Body of pancreas (tissue), 4 donors: ENCODE data around the gene GMDS. TPM values are rescaled to one million over a fixed set of nuclear protein-coding genes. Genes with fewer than 3 reads are reported as not detected.
A peak's percentile ranks its signal among the peaks of the same experiment; 100 is the strongest.

ENCODE experiments used
- ATAC-seq: fragments of 150-250 bp; one replicate; pipeline ENCODE4 v1.9.1; 2016
- DNase-seq, 4 donors: peaks; one replicate each; pipeline ENCODE4 v3.0.0-alpha.2; 2019
- H3K27ac ChIP-seq, 4 donors: fragments of 200-600 bp; sonication (generic); 1 replicate in 3 of 4; 2 replicates in 1 of 4; pipeline versions ENCODE4 v1.5.1 to v1.6.1; 2016 to 2019; ENCODE audit warnings: mild to moderate bottlenecking in 1 of 4, mixed read lengths in 1 of 4, moderate library complexity in 1 of 4
- H3K27me3 ChIP-seq, 2 donors: fragments of 200-600 bp; sonication (generic); one replicate each; pipeline ENCODE4 v1.6.0; 2016; ENCODE audit warnings: mild to moderate bottlenecking in 1 of 2
- H3K36me3 ChIP-seq, 2 donors: fragments of 200-600 bp; sonication (generic); replicated peaks in 1 of 2; 2 replicates each; pipeline ENCODE4 v1.5.1; 2016; ENCODE audit warnings: low read depth in 2 of 2; ENCODE audit not compliant: insufficient read depth in 1 of 2
- H3K4me1 ChIP-seq: fragments of 200-600 bp; sonication (generic); one replicate; pipeline ENCODE4 v1.6.0; 2016
- H3K4me3 ChIP-seq, 2 donors: fragments of 200-600 bp; sonication (generic); 1 replicate in 1 of 2; 2 replicates in 1 of 2; pipeline ENCODE4 v1.5.1; 2016 to 2019
- H3K9me3 ChIP-seq, 3 donors: fragments of 200-600 bp; sonication (generic); 1 replicate in 2 of 3; 2 replicates in 1 of 3; pipeline ENCODE4 v1.5.1; 2016
- POLR2A ChIP-seq, 3 donors: fragments of 450-650 bp; IDR thresholded peaks; one replicate each; pipeline ENCODE4 v1.6.1; 2016; ENCODE audit warnings: antibody characterized with exemption in 3 of 3, mild to moderate bottlenecking in 2 of 3
- WGBS, 2 donors: methylation state at CpG; one replicate each; pipeline ENCODE4 v1.1.5; 2017; 5-methylcytosine and 5-hydroxymethylcytosine counted together
- intact Hi-C: fragments of 100-400 bp; cut with DNase I; formaldehyde crosslinking; loops from one replicate; pipeline ENCODE4 v1.15.1; 2023
- total RNA-seq, 2 donors: library from RNA; depleted of rRNA; stranded (reverse); fragments of >200 nt; gene quantifications; one replicate each; pipeline ENCODE4 v1.1.0, GENCODE V29; 2016
- TF ChIP-seq, protein P1 (sequence below), 7 experiments: fragments of 450-650 bp in 4 of 7; fragments of 200-600 bp in 3 of 7; sonication (generic) in 3 of 7; IDR thresholded peaks; one replicate each; pipeline ENCODE4 v1.5.1; 2016 to 2019; ENCODE audit warnings: antibody characterized with exemption in 7 of 7

The GMDS gene
- total RNA-seq, 2 donors from 2014 or later: 34.5 to 63.3 TPM

DNA sequence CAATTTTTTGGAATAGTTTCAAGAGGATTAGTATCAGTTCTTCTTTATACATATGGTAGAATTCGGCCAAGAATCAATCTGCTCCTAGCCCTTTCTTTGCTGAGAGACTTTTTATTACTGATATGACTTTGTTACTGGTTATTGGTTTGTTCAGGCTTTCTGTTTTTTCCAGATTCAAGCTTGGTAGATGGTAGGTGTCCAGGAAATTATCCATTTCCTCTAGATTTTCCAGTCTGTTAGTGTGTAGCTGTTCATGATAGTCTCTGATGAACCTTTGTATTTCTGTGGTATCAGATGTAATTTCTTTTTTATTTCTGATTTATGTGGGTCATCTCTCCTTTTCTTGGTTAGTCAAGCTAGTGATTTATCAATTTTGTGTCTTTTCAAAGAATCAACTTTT is 167.6 kb downstream of the GMDS start:
- H3K9me3 ChIP-seq: no peaks in the 10 kb centered on the region
- 88 to 92% methylated on average over 1 of the region's 1 CpG for WGBS, 2 donors
- no peaks in the 10 kb centered on the region for H3K4me1 ChIP-seq
- DNase-seq: no peak
- intact Hi-C loops: no loop called here
- H3K27ac ChIP-seq: no peak overlapping the region
- TF ChIP-seq, protein P1, sequence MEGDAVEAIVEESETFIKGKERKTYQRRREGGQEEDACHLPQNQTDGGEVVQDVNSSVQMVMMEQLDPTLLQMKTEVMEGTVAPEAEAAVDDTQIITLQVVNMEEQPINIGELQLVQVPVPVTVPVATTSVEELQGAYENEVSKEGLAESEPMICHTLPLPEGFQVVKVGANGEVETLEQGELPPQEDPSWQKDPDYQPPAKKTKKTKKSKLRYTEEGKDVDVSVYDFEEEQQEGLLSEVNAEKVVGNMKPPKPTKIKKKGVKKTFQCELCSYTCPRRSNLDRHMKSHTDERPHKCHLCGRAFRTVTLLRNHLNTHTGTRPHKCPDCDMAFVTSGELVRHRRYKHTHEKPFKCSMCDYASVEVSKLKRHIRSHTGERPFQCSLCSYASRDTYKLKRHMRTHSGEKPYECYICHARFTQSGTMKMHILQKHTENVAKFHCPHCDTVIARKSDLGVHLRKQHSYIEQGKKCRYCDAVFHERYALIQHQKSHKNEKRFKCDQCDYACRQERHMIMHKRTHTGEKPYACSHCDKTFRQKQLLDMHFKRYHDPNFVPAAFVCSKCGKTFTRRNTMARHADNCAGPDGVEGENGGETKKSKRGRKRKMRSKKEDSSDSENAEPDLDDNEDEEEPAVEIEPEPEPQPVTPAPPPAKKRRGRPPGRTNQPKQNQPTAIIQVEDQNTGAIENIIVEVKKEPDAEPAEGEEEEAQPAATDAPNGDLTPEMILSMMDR (IDR thresholded peaks at IDR 0.05): no peak
- TF ChIP-seq POLR2A (IDR thresholded peaks at IDR 0.05): no peak
- no peak for ATAC-seq
- H3K4me3 ChIP-seq: no peak overlapping the region
- no peaks in the 10 kb centered on the region for H3K36me3 ChIP-seq
- H3K27me3 ChIP-seq: no peaks in the 10 kb centered on the region

DNA sequence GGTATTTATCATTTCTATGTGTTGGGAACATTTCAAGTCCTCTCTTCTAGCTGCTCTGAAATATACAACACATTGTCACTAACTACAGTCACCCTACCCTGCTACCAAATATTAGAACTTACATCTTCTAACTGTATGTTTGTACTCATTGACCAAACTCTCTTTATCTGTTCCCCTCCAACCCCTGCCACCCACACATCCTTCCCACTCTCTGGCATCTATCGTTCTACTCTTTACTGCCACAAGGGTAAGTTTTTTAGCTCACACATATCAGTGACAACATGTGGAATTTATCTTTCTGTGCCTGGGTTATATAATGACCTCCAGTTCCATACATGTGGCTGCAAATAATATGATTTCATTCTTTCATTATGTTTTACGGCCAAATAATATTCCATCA is 171.9 kb downstream of the GMDS start:
- 72 to 76% methylated on average over 2 of the region's 2 CpGs for WGBS, 2 donors
- Histone ChIP-seq H3K9me3 (no peaks in the 10 kb centered on the region), H3K4me3 (no peak overlapping the region), H3K27me3 (no peaks in the 10 kb centered on the region), H3K4me1 (no peaks in the 10 kb centered on the region), H3K27ac (no peak overlapping the region), H3K36me3 (no peaks in the 10 kb centered on the region)
- no peak for TF ChIP-seq POLR2A (IDR thresholded peaks at IDR 0.05)
- TF ChIP-seq, protein P1 (IDR thresholded peaks at IDR 0.05): no peak
- DNase-seq (no peak), ATAC-seq (no peak)
- intact Hi-C loops: no loop called here

DNA sequence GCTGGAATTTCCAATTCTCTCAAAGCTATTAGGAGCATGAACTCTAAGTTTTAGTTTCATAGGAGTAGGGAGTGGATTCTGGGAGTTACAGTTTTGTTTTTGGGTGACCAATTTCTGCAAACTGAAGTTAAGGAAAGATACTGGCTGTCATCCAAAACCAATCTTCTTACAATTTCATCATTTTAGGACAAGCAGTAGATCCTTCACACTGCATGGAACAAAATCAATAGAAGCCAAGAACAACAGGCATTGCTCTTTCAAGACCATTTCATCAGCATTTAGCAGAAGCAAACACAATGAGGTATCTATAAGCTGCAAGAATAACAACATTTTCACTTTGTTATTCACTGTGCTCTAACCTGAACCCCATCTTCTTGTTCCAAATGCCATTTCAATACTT is 173.0 kb downstream of the GMDS start:
- ATAC-seq (no peak), DNase-seq (no peak)
- H3K27ac ChIP-seq: no peak overlapping the region
- H3K4me3 ChIP-seq: no peak overlapping the region
- H3K36me3 ChIP-seq: no peaks in the 10 kb centered on the region
- no peak for TF ChIP-seq POLR2A (IDR thresholded peaks at IDR 0.05)
- TF ChIP-seq, protein P1 (IDR thresholded peaks at IDR 0.05): no peak
- intact Hi-C loops: no loop called here
- no peaks in the 10 kb centered on the region for H3K27me3 ChIP-seq
- no peaks in the 10 kb centered on the region for H3K9me3 ChIP-seq
- H3K4me1 ChIP-seq: no peaks in the 10 kb centered on the region

GRCh38 chr6:2063547-2063946 is 181.9 kb downstream of the GMDS start:
- Histone ChIP-seq H3K4me3 (no peak overlapping the region), H3K9me3 (no peaks in the 10 kb centered on the region), H3K27me3 (no peaks in the 10 kb centered on the region), H3K27ac (peak overlapping the region in 2 of 4 donors; percentile 44 to 57), H3K4me1 (peaks cover 38% of the 10 kb centered on the region), H3K36me3 (no peaks in the 10 kb centered on the region)
- ATAC-seq (peak; percentile 63), DNase-seq (peak in 2 of 4 donors; percentile 8 to 14)
- 12% methylated on average over 3 of the region's 3 CpGs for WGBS, 2 donors
- no peak for TF ChIP-seq POLR2A (IDR thresholded peaks at IDR 0.05)
- TF ChIP-seq, protein P1 (IDR thresholded peaks at IDR 0.05): no peak
- intact Hi-C loops: no loop called here

- ATAC-seq: peak; percentile 30
- Histone ChIP-seq H3K36me3 (no peaks in the 10 kb centered on the region), H3K4me1 (peaks cover 38% of the 10 kb centered on the region), H3K9me3 (no peaks in the 10 kb centered on the region), H3K4me3 (no peak overlapping the region), H3K27me3 (no peaks in the 10 kb centered on the region), H3K27ac (peak overlapping the region in 2 of 4 donors; percentile 12 to 37)
- peak in 3 of 4 donors; percentile 24 to 33 (median 28) for DNase-seq
- intact Hi-C loops: no loop called here
- WGBS, 2 donors: 53 to 69% methylated on average over 3 of the region's 3 CpGs
- TF ChIP-seq, protein P1 (IDR thresholded peaks at IDR 0.05): no peak
- TF ChIP-seq POLR2A (IDR thresholded peaks at IDR 0.05): no peak
Measured at GRCh38 chr6:2061880-2062279, 183.5 kb downstream of the GMDS start.
